Occipital lobe (tissue), 2 donors: ENCODE results near the gene PPFIA2. TPM values are rescaled to one million over a fixed set of nuclear protein-coding genes. Genes with fewer than 3 reads are reported as not detected.

Source experiments
- DNase-seq: peaks from one replicate; lab custom pipeline; 2025; lab: John Stamatoyannopoulos, UW
- total RNA-seq: library from RNA; depleted of rRNA; stranded (reverse); fragments of >200 nt; gene quantifications from one replicate; pipeline ENCODE4 v1.2.3, GENCODE V29; 2014

PPFIA2 gene
- total RNA-seq, 1 donor from 2014 or later: 237 TPM

DNA sequence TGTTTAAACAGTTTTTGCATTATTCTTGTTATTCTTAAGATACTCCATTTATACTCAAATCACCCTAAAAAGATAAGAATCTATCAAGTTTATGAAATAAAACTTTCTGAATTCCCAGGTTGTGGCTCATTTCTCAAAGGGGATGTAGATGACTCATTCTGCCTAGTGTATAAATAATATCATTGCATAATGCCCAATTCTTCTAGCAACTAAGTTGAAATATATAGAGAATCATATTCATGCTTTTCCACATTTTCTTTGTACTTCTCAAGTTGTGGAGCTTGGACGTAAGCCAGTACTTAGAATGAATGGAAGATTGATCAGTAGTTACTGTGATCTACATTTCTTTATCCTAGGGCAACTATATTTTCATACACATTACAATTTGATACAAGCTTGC lies 201.1 kb downstream of the PPFIA2 start:
- no peak for DNase-seq

DNA sequence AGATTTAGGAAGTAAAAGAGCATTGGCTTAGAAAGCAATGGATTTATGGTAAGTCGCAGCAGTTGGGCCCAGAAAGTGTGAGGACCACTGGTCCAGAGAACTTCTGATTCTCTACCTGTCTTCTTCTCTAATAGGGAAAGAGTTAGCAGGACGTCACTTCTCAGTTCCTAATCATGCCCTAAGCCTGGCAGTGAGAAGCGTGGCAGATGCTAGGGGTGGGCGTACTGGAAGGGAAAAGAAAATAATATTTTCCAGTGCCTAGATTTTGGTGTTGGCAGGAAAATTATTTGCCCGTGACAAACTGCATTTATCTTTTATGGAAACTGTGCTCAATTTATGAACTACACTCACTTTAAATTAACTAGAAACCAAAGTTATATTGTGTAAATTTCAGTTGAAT lies 212.3 kb downstream of the PPFIA2 start:
- DNase-seq: no peak

GRCh38 chr12:81543621-81544139 lies 215.5 kb downstream of the PPFIA2 start:
- DNase-seq: no peak

GRCh38 chr12:81542065-81543010 lies 216.8 kb downstream of the PPFIA2 start:
- DNase-seq: no peak

DNA sequence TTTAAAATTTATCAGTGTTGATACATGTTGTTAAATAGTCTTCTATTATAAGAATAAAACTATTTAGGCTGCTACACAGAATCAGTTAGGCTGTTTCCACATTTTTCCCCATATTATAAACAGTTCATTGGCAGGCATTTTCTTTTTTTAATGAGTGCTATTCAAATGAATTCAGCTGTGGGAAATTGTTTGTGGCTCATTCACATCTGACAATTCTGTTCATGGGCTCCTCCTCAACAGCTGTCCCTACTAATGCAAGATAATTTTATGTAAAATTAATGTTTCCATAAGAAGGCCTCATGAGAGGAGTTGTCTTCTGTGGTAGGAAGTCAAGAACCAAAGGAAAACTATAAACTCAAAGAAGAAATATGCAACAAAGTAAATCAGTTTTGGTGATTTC lies 218.0 kb downstream of the PPFIA2 start:
- DNase-seq: no peak

- DNase-seq: no peak
These were observed 219.9 kb downstream of the PPFIA2 start for GRCh38 chr12:81539279-81539678.

DNA sequence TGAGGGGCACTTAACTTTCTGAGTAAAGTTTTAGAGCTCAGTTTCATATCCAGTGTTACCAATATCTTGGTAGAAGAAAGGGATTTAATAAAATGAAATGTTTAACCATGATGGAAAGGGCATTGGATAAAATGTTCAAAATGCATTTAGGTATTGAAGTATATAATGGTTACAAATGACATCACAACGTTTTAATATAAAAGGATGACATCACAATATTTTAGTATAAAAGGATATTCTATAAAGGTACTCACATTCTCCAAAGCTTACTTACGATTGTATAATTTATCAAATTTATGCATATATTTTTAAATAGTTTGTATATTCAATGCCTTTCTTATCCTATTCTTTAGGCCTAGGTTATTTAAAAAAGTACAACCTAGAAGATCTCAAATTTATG lies 226.1 kb downstream of the PPFIA2 start:
- DNase-seq: no peak

GRCh38 chr12:81530352-81530751 lies 228.8 kb downstream of the PPFIA2 start:
- DNase-seq: no peak

DNA sequence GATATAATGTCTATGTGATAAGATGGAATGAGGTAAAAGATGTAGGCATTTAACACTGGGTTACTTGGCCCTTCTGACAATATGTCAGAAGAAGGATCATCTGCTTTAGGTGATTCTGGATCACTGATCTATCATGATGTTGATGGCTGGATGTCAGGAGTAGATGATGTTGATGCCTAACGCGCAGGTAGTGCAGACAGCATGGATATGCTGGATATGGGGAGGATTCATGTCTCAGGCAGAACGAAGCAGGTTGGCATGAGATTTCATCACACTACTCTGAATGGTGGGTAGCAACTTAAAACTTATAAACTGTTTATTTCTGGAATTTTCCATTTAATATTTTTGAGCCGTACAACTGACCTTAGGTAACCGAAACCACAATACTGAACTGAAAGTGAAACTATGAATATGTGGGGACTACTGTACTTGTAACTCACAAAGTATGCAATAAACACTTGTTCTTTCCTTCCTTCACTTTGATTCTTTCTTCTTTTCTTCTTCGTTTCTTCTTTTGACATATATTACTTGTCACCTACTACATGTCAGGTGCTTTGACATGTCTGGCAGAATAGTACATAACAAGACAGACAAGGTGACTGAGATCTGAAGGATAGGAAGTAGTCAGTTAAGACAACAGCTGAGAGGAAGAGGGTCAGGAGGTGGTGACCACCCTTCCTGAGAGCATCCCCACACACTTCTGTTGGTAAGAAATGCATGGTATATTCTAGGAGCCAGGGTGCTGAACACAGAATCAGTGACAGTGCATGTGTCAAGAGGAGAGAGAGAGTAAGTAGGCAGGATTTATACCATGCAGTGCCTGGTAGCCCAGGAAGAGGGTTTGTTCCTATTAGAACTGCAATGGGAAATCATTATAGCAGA lies 238.8 kb downstream of the PPFIA2 start:
- DNase-seq: no peak

DNA sequence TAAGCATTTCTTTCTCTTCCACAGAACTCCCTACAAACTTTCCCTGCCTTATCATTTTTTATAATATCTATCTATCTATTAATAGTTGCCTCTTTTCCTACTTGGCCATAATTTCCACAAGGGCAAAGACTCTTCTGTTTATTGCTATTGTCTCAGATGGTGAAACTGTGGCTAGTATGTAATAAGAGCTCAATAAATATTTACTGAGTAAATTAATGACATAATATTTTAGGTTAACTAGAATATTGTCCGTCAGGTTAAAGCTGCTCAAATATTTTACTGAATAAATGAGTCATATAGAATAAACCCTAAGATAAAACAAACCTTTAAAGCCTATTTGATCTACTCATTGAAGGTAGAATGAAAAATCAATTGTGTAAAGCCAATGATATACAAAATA lies 240.5 kb downstream of the PPFIA2 start:
- no peak for DNase-seq

DNA sequence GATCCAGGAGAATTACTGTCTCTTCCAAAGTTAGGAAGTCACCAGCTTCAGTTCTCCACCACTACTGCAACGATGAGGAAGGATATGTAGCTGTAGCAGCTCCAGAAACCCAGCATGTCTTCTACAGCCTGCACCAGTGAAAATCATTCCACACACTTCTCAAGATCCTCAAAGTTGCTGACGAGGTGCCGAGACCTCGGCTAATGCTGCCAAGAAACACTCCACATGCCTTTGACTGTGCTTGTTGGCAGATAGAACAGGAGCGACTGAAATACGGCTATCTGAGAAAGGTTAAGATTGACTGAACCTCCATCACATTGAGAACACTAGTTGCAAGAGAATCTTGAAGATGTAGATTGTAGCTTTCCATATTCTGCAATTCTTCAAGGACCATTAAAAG lies 241.9 kb downstream of the PPFIA2 start:
- DNase-seq: no peak

DNA sequence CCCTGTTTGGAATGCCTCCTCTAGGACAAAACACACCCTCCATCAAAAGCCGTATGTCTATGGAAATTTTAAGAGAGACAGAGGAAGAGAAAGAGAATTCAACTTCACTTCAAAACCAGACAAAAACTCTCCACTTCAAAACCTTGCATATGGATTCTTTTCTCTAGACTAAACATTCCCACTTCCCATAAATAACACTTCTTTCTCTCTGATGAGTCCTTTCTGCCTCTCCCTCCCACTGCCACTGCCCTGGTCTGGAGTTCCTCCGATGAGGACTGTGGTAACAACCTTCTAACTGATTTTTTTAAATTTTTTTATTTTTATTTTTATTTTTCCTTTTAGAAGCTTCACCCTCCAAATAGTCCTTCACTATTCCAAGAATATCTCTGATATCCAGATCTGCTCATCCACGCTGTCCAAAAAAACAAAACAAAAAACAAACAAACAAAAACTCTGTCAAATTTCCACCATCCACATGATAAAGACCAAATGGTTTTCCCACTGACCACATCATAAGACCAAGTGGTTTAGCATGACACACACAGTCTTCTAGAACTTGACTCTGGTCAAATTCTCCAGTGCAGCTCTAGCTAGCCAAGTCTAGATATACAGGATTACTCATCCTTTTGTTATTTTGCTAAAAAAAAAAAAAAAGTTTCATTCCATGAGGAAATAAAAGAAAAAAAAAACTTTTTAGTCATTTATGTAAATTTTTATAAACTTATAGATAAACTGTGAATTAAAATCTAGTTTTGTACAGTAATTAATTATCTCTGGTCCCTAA lies 256.0 kb downstream of the PPFIA2 start:
- DNase-seq: no peak

DNA sequence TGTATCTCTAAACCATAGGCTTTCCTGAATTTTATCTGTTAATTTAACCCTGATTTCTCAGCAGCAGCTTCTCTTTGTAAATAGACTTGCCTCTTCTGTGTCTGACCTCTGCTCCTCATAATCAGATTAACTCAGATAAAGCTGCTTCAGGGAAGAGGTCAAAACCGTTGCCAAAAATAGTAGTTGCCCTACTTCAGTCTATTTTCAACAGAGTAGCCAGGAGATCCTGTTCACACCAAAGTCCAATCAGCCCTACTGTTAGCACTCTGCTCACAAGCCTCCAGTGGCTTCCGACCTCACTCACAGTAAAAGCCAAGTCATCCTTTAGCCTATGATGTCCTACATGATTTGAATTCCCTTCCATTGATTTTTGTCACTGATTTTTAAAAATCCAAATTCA lies 258.4 kb downstream of the PPFIA2 start:
- no peak for DNase-seq

- DNase-seq: no peak
These were observed 259.3 kb downstream of the PPFIA2 start for GRCh38 chr12:81499809-81500208.

GRCh38 chr12:81492131-81492720 lies 266.9 kb downstream of the PPFIA2 start:
- DNase-seq: no peak

DNA sequence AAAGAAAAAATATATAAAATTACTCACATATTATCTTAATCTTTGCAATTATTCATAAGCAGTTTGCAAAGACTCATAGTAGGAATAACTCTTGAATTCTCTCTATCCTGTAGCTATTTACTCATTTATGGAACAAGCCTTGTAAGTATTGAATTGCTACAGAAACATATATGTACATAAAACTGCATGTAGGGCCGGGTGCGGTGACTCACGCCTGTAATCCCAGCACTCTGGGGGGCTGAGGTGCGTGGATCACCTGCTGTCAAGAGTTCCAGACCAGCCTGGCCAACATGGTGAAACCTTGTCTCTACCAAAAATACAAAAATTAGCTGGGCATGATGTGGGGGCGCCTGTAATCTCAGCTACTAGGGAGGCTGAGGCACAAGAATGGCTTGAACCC lies 286.2 kb downstream of the PPFIA2 start:
- no peak for DNase-seq

DNA sequence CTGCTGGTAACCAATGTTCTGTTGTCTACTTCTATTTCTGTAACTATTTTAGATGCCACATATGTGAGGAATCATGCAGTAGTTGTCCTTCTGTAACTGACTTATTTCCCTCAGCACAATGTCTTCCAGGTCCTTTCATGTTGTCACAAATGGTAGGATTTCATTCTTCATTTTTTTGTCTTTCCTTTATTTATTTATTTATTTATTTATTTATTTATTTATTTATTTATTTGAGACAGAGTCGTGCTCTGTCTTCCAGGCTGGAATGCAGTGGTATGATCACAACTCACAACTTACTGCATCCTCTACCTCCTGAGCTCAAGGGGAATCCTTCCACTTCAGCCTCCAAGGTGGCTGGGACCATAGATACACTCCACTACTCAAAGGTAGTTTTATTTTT lies 288.2 kb downstream of the PPFIA2 start:
- DNase-seq: no peak

GRCh38 chr12:81468206-81468605 lies 290.9 kb downstream of the PPFIA2 start:
- peak; percentile 4 for DNase-seq

DNA sequence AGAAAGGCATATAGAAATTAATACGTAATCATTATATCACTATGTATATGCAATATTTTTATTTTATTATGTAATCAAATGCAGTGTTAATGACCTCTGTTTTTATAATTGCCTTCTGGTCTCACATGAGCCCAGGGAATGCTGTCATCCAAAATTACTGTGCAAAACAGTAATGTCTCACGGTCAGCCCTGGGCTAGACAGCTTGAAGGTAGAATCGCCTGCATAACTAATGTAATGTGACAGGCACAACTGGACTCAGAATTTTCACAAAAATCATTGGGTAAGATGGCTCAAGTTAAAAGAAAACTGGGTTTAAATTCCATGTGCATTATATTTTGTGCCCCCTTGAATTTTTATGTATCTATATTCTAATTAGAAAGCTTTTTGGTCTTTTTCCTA lies 293.3 kb downstream of the PPFIA2 start:
- no peak for DNase-seq

DNA sequence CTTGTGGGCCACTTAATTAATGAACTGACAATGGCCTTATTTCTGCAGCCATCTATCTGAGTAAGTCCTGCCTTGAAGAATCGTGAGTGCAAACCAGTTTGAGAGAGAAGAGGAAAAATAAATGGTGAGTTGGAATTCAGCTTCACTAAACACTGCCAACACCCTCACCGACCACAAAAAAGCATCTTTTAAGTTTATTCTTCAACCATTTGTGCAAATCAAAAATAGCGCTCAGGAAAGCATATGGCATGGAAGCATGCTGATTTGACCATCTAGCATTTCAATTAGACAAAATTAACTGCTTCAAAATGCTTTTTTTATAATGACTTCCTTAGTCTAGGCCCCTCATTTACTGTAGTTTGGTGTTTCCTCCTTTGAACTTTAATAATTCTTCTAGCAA lies 294.0 kb downstream of the PPFIA2 start:
- DNase-seq: no peak

- no peak for DNase-seq
These were observed 298.0 kb downstream of the PPFIA2 start for GRCh38 chr12:81461163-81461562.
